PC-3 (cell line): ENCODE data around the gene BMPR1A.

Experiments used
- EZH2 ChIP-seq: fragments of 300-600 bp; sonication (generic); IDR thresholded peaks from one replicate; pipeline ENCODE4 v1.6.1; 2017; ENCODE audit warnings: antibody characterized with exemption, mild to moderate bottlenecking, low read length; ENCODE audit not compliant: unreplicated experiment
- EZH2phosphoT487 ChIP-seq: fragments of 300-600 bp; sonication (generic); IDR thresholded peaks from 2 replicates; pipeline ENCODE4 v1.6.1; 2018; ENCODE audit warnings: mild to moderate bottlenecking, antibody characterized with exemption, low read length, borderline replicate concordance
- TF ChIP-seq, protein P1 (sequence below): fragments of 300-600 bp; sonication (generic); conservative IDR thresholded peaks from 2 replicates; pipeline ENCODE4 v1.5.1; 2017; ENCODE audit warnings: antibody characterized with exemption, low read depth, mild to moderate bottlenecking, low read length

- TF ChIP-seq, protein P1, sequence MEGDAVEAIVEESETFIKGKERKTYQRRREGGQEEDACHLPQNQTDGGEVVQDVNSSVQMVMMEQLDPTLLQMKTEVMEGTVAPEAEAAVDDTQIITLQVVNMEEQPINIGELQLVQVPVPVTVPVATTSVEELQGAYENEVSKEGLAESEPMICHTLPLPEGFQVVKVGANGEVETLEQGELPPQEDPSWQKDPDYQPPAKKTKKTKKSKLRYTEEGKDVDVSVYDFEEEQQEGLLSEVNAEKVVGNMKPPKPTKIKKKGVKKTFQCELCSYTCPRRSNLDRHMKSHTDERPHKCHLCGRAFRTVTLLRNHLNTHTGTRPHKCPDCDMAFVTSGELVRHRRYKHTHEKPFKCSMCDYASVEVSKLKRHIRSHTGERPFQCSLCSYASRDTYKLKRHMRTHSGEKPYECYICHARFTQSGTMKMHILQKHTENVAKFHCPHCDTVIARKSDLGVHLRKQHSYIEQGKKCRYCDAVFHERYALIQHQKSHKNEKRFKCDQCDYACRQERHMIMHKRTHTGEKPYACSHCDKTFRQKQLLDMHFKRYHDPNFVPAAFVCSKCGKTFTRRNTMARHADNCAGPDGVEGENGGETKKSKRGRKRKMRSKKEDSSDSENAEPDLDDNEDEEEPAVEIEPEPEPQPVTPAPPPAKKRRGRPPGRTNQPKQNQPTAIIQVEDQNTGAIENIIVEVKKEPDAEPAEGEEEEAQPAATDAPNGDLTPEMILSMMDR, result no peak
- TF ChIP-seq EZH2phosphoT487 (no peak), EZH2 (no peak)
Observed at GRCh38 chr10:86957471-86958115, 201.2 kb downstream of the BMPR1A start, which contains the start of gene MMRN2.
